Measurements from ENCODE around the gene DPM3.

DNA sequence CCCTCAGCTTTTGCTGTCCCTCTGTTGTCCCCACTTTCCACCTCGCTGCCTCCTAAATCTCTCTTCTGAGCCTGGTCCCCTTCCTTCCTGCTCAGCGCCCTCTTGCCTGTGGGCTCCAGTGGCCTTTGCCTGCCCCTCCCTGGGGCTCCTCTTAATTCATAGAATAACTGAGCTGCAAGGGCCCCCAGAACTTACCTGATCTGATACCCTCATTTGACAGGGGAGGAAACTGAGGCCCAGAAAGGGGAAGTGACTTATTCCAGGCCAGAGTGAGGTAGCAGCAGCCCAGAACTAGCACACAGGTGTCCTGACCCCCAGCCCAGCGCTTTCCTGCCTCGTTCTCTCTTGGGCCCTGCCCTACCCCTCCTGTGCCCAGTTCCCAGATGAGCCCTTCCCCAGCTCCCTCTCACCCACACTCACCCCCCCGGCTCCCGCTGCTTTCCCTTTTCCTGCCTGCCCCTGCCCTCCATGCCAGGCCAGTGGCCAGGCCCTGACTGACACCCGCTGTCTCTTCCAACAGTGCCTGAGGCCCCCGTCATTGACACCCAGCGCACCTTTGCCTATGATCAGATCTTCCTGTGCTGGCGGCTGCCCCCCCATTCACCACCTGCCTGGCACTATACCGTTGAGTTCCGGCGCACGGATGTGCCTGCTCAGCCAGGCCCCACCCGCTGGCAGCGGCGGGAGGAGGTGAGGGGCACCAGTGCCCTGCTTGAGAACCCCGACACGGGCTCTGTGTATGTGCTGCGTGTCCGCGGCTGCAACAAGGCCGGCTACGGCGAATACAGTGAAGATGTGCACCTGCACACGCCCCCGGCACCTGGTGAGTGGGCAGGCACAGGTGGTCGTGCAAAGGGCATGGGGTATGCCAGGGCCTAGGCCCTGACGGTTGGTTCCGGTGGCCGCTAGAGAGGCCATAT is 39.0 kb upstream of the DPM3 start:
- no peak for TF ChIP-seq CTCF (IDR thresholded peaks at IDR 0.05; ENCODE audit: low read depth, low read length)
- TF ChIP-seq MAX (IDR thresholded peaks at IDR 0.05; ENCODE audit: low read depth, low read length): no peak
